ENCODE results near the gene MAGI1.

MAGI1 gene

DNA sequence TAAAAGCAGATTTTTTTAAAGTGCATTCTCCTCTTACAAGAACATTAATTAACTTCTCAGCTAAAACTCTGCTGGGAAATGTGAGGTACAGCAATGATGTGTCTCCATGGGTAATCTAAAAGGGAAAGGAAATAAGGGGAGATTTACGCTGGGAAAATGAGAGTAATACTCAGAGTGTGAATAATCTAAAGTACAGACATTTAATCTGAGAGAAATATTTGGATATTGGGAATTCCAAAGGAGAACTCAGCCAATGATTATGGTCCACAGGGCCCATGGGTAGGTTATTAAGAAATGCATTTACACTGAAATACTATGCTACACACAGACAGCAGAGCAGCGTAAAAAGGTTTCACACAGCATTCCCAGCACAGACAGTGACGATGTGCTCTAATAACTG is 229.9 kb downstream of the MAGI1 start:
- ChIA-PET POLR2A (no interaction called here), CTCF (no interaction called here)
- no peak for DNase-seq (ENCODE audit: extremely low spot score)
- TF ChIP-seq, protein P1, sequence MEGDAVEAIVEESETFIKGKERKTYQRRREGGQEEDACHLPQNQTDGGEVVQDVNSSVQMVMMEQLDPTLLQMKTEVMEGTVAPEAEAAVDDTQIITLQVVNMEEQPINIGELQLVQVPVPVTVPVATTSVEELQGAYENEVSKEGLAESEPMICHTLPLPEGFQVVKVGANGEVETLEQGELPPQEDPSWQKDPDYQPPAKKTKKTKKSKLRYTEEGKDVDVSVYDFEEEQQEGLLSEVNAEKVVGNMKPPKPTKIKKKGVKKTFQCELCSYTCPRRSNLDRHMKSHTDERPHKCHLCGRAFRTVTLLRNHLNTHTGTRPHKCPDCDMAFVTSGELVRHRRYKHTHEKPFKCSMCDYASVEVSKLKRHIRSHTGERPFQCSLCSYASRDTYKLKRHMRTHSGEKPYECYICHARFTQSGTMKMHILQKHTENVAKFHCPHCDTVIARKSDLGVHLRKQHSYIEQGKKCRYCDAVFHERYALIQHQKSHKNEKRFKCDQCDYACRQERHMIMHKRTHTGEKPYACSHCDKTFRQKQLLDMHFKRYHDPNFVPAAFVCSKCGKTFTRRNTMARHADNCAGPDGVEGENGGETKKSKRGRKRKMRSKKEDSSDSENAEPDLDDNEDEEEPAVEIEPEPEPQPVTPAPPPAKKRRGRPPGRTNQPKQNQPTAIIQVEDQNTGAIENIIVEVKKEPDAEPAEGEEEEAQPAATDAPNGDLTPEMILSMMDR (IDR thresholded peaks at IDR 0.05; ENCODE audit: control extremely low read depth, extremely low read depth, low read depth, missing control alignments): no peak

DNA sequence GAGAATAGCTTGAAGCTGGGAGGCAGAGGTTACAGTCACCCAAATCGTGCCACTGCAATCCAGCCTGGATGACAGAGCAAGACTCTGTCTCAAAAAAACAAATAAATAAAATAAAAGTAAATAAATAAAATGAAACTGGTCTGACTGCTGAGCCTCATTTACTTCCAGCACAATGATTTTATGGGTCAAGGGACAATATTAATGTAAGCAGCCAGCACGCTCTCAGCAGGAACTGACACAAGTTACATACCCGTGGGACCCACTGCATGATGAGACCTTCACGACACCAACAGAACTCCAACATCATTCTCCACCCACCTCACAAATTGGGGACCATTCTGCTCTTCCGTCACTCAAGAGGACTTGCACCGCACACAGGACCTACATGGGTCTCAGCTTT is 230.3 kb downstream of the MAGI1 start:
- DNase-seq (ENCODE audit: extremely low spot score): no peak
- TF ChIP-seq, protein P1 (IDR thresholded peaks at IDR 0.05; ENCODE audit: control extremely low read depth, extremely low read depth, low read depth, missing control alignments): no peak
- POLR2A ChIA-PET: no interaction called here
- CTCF ChIA-PET: no interaction called here

GRCh38 chr3:65807225-65807624 is 231.5 kb downstream of the MAGI1 start:
- ChIA-PET CTCF (no interaction called here), POLR2A (no interaction called here)
- TF ChIP-seq, protein P1 (IDR thresholded peaks at IDR 0.05; ENCODE audit: control extremely low read depth, extremely low read depth, low read depth, missing control alignments): no peak
- no peak for DNase-seq (ENCODE audit: extremely low spot score)

- TF ChIP-seq, protein P1 (IDR thresholded peaks at IDR 0.05; ENCODE audit: control extremely low read depth, extremely low read depth, low read depth, missing control alignments): no peak
- ChIA-PET POLR2A (no interaction called here), CTCF (interaction anchor here (0.9 kb wide), 1 partner anchor 10 kb away, joined by 4 read pairs; no protein-coding TSS in a partner anchor)
- DNase-seq (ENCODE audit: extremely low spot score): no peak
Observed at GRCh38 chr3:65806600-65806999, 232.1 kb downstream of the MAGI1 start.

GRCh38 chr3:65796676-65797075 is 242.0 kb downstream of the MAGI1 start:
- ChIA-PET POLR2A (no interaction called here), CTCF (interaction anchor here (1.6 to 2.1 kb wide), 2 partner anchors 9 kb away, joined by 3 to 4 read pairs; no protein-coding TSS in a partner anchor)
- TF ChIP-seq, protein P1 (IDR thresholded peaks at IDR 0.05; ENCODE audit: control extremely low read depth, extremely low read depth, low read depth, missing control alignments): no peak
- DNase-seq (ENCODE audit: extremely low spot score): no peak

DNA sequence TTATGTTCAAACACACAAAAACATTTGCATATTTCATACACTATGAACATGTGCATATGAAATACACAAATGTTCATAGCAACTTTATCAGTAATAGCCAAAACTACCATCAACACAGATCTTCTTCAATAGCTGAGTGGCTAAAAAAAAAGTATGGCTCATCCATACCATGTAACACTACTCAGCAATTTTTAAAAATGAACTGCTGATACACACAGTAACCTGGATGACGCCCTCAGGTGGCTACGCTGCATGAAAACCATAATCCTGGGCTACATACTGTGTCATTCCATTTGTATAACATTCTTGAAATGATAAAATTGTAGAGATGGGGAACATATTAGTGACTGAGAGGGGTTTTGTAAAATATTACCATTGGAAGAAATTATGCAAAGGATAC is 243.6 kb downstream of the MAGI1 start:
- ChIA-PET POLR2A (no interaction called here), CTCF (interaction anchor here (2.1 kb wide), 1 partner anchor 11 kb away, joined by 4 read pairs; no protein-coding TSS in a partner anchor)
- TF ChIP-seq, protein P1 (IDR thresholded peaks at IDR 0.05; ENCODE audit: control extremely low read depth, extremely low read depth, low read depth, missing control alignments): no peak
- DNase-seq (ENCODE audit: extremely low spot score): no peak

Measured in GM10248 (cell line).